Measurements from ENCODE around the gene SLC7A1. TPM values are rescaled to one million over a fixed set of nuclear protein-coding genes. Genes with fewer than 3 reads are reported as not detected.

SLC7A1 gene
- total RNA-seq, 1 donor from 2014 or later = 14.9 TPM

DNA sequence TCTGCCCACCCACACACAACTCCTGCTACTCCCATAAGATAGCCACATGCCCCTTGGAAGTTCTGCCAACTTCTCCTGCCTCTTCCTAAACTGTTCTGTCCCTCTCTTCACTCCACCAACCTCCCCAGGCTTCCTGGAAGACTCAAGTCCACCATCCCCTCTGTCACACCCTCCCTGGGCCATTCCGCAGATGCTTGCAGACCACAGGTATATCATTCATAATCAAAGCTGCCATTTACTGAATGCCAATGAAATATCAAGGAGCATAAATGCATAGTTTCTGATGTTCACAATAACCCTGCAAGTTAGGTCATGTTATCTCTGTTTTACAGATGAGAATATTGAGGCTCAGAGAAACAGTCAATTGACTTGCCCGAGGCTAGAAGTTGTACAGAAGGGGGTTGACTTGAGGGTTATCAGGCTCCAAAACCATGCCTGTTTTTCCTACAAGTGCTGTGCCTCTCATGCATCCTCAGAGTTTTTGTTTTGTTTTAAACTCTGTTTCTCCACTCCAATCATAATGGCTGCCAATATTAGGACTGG, 135.6 kb downstream of the SLC7A1 start:
- DNase-seq (ENCODE audit: low read depth in 2 of 2) = no peak
